CD14-positive monocyte (primary cell): ENCODE data around the gene TSPYL1. TPM values are rescaled to one million over a fixed set of nuclear protein-coding genes. Genes with fewer than 3 reads are reported as not detected.
"Not testable (repeated sequence)": the region's sequence is repeated elsewhere in the genome, so short reads cannot be mapped to it uniquely, and the experiment has no call there.

Source experiments
- DNase-seq, 3 donors: peaks; one replicate each; pipeline ENCODE4 v3.0.0-alpha.2; 2011 to 2022
- H2AFZ ChIP-seq: 2 replicates; pipeline ENCODE4 v1.6.0; 2012; ENCODE audit warnings: mild to moderate bottlenecking, low read depth, low read length, inconsistent platforms; ENCODE audit not compliant: insufficient read depth, poor library complexity, severe bottlenecking
- H3K27ac ChIP-seq, 2 donors: 1 replicate in 1 of 2; 2 replicates in 1 of 2; pipeline ENCODE4 v1.5.1; 2012 to 2013; ENCODE audit warnings: low read length in 2 of 2, control low read depth in 1 of 2, inconsistent platforms in 1 of 2, low read depth in 1 of 2, mild to moderate bottlenecking in 1 of 2
- H3K27me3 ChIP-seq, 2 donors: one replicate each; pipeline versions ENCODE4 v1.6.0 to v1.6.1; 2011 to 2013; ENCODE audit warnings: low read length in 2 of 2; ENCODE audit not compliant: control insufficient read depth in 2 of 2, insufficient read depth in 2 of 2
- H3K36me3 ChIP-seq, 2 donors: replicated peaks in 1 of 2; 1 replicate in 1 of 2; 2 replicates in 1 of 2; pipeline versions ENCODE4 v1.5.1 to v1.6.1; 2012 to 2013; ENCODE audit warnings: low read length in 2 of 2, control low read depth in 1 of 2, inconsistent platforms in 1 of 2, mild to moderate bottlenecking in 1 of 2; ENCODE audit not compliant: insufficient read depth in 2 of 2, control insufficient read depth in 1 of 2
- H3K4me1 ChIP-seq, 2 donors: 1 replicate in 1 of 2; 2 replicates in 1 of 2; pipeline versions ENCODE4 v1.5.1 to v1.6.1; 2012 to 2013; ENCODE audit warnings: low read length in 2 of 2, control low read depth in 1 of 2, inconsistent platforms in 1 of 2, mild to moderate bottlenecking in 1 of 2, moderate library complexity in 1 of 2; ENCODE audit not compliant: insufficient read depth in 2 of 2, control insufficient read depth in 1 of 2
- H3K4me2 ChIP-seq: replicated peaks from 2 replicates; pipeline ENCODE3; 2012; ENCODE audit warnings: low read length, moderate library complexity, mild to moderate bottlenecking; ENCODE audit not compliant: poor library complexity, severe bottlenecking; ENCODE audit errors: extremely low read depth
- H3K4me3 ChIP-seq, 3 experiments: fragments of 200-600 bp in 1 of 3; sonication (generic) in 1 of 3; replicated peaks in 1 of 3; 1 replicate in 2 of 3; 2 replicates in 1 of 3; pipeline ENCODE4 v1.5.1; 2011 to 2013; ENCODE audit warnings: low read length in 3 of 3, mild to moderate bottlenecking in 3 of 3, control low read depth in 2 of 3, low read depth in 2 of 3, inconsistent platforms in 1 of 3, moderate library complexity in 1 of 3
- H3K79me2 ChIP-seq: 2 replicates; pipeline ENCODE4 v1.6.0; 2012; ENCODE audit warnings: mild to moderate bottlenecking, control low read depth, inconsistent platforms, low read length, moderate library complexity; ENCODE audit not compliant: insufficient read depth
- H3K9ac ChIP-seq: 2 replicates; pipeline ENCODE4 v1.6.0; 2017; ENCODE audit warnings: low read length, mild to moderate bottlenecking; ENCODE audit not compliant: insufficient read depth, poor library complexity, severe bottlenecking
- H3K9me3 ChIP-seq, 2 donors: replicated peaks in 1 of 2; 1 replicate in 1 of 2; 2 replicates in 1 of 2; pipeline versions ENCODE4 v1.5.1 to v1.6.1; 2012 to 2013; ENCODE audit warnings: low read length in 2 of 2, control low read depth in 1 of 2; ENCODE audit not compliant: control insufficient read depth in 1 of 2, insufficient read depth in 1 of 2
- H4K20me1 ChIP-seq: 2 replicates; pipeline ENCODE4 v1.6.0; 2012; ENCODE audit warnings: mild to moderate bottlenecking, low read length, control low read depth, moderate library complexity; ENCODE audit not compliant: insufficient read depth
- H3K27ac Mint-ChIP-seq, 7 donors: one replicate each; pipeline ENCODE4 v1.8.0; 2020; ENCODE audit warnings: mild to moderate bottlenecking in 7 of 7, mixed read lengths in 7 of 7, moderate library complexity in 6 of 7, inconsistent platforms in 2 of 7
- H3K27me3 Mint-ChIP-seq, 3 donors: one replicate each; pipeline ENCODE4 v1.8.0; 2021 to 2022; ENCODE audit warnings: low read depth in 3 of 3, mild to moderate bottlenecking in 3 of 3, mixed read lengths in 3 of 3, moderate library complexity in 3 of 3, inconsistent platforms in 1 of 3
- H3K36me3 Mint-ChIP-seq, 2 donors: one replicate each; pipeline ENCODE4 v1.8.0; 2020; ENCODE audit warnings: mixed read lengths in 2 of 2, inconsistent platforms in 1 of 2, mild to moderate bottlenecking in 1 of 2
- H3K4me1 Mint-ChIP-seq: one replicate; pipeline ENCODE4 v1.8.0; 2020; ENCODE audit warnings: mild to moderate bottlenecking, mixed read lengths
- H3K4me3 Mint-ChIP-seq, 2 donors: one replicate each; pipeline ENCODE4 v1.8.0; 2020; ENCODE audit warnings: mild to moderate bottlenecking in 2 of 2, mixed read lengths in 2 of 2, moderate library complexity in 1 of 2
- H3K9me3 Mint-ChIP-seq, 7 donors: one replicate each; pipeline ENCODE4 v1.8.0; 2020 to 2022; ENCODE audit warnings: mixed read lengths in 7 of 7, mild to moderate bottlenecking in 6 of 7, moderate library complexity in 6 of 7, inconsistent platforms in 2 of 7
- WGBS: methylation state at CpG from one replicate; pipeline ENCODE4 v1.1.5; 2013; ENCODE audit warnings: missing lambda C conversion rate; ENCODE audit not compliant: insufficient coverage; 5-methylcytosine and 5-hydroxymethylcytosine counted together
- intact Hi-C, 2 donors: fragments of 100-400 bp; cut with micrococcal nuclease; formaldehyde crosslinking; loops; one replicate each; pipeline versions ENCODE4 v1.15.0 to v1.15.1; 2023
- polyA plus RNA-seq, 3 donors: library from polyadenylated mRNA; depleted of rRNA in 1 of 3; unstranded in 2 of 3; stranded (reverse) in 1 of 3; fragments of 300-500 nt in 2 of 3; fragments of >200 nt in 1 of 3; fragmentation: Illumina TruSeq in 2 of 3; gene quantifications; 1 replicate in 2 of 3; 2 replicates in 1 of 3; pipeline ENCODE4 v1.2.3, GENCODE V29; 2012 to 2021
- TF ChIP-seq, protein P1 (sequence below): fragments of 200-600 bp; IDR thresholded peaks from one replicate; pipeline ENCODE4 v1.8.0; 2022; ENCODE audit warnings: antibody characterized with exemption, mild to moderate bottlenecking

The TSPYL1 gene
- polyA plus RNA-seq, 3 donors, result 19.6 to 21.0 (median 20.0) TPM

GRCh38 chr6:116326996-116327395, 47.3 kb upstream of the TSPYL1 start:
- Mint-ChIP-seq H3K36me3 (no peaks in the 10 kb centered on the region), H3K4me3 (no peak overlapping the region), H3K27ac (no peak overlapping the region), H3K27me3 (peaks cover 0 to 2% (median 0%) of the 10 kb centered on the region in 3 donors), H3K9me3 (no peaks in the 10 kb centered on the region), H3K4me1 (peaks cover 2% of the 10 kb centered on the region)
- no peak for DNase-seq
- WGBS, result no CpG with 5 or more reads among the region's 4 CpGs
- no peaks in the 10 kb centered on the region for H3K36me3 ChIP-seq
- H4K20me1 ChIP-seq, result no peaks in the 10 kb centered on the region
- H3K9ac ChIP-seq, result no peak overlapping the region
- TF ChIP-seq, protein P1, sequence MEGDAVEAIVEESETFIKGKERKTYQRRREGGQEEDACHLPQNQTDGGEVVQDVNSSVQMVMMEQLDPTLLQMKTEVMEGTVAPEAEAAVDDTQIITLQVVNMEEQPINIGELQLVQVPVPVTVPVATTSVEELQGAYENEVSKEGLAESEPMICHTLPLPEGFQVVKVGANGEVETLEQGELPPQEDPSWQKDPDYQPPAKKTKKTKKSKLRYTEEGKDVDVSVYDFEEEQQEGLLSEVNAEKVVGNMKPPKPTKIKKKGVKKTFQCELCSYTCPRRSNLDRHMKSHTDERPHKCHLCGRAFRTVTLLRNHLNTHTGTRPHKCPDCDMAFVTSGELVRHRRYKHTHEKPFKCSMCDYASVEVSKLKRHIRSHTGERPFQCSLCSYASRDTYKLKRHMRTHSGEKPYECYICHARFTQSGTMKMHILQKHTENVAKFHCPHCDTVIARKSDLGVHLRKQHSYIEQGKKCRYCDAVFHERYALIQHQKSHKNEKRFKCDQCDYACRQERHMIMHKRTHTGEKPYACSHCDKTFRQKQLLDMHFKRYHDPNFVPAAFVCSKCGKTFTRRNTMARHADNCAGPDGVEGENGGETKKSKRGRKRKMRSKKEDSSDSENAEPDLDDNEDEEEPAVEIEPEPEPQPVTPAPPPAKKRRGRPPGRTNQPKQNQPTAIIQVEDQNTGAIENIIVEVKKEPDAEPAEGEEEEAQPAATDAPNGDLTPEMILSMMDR, result no peak
- no peaks in the 10 kb centered on the region for H3K4me1 ChIP-seq
- no peaks in the 10 kb centered on the region for H3K9me3 ChIP-seq
- intact Hi-C loops, result no loop called here
- no peak overlapping the region for H2AFZ ChIP-seq
- no peak overlapping the region for H3K4me2 ChIP-seq
- H3K4me3 ChIP-seq, result no peak overlapping the region
- no peak overlapping the region for H3K27ac ChIP-seq
- no peaks in the 10 kb centered on the region for H3K27me3 ChIP-seq
- H3K79me2 ChIP-seq, result no peaks in the 10 kb centered on the region

- H3K27ac ChIP-seq, result no peak overlapping the region
- H3K4me1 ChIP-seq, result no peaks in the 10 kb centered on the region
- no peaks in the 10 kb centered on the region for H3K79me2 ChIP-seq
- H3K4me1 Mint-ChIP-seq, result peaks cover 2% of the 10 kb centered on the region
- H3K27me3 ChIP-seq, result no peaks in the 10 kb centered on the region
- no peaks in the 10 kb centered on the region for H3K36me3 ChIP-seq
- no peak overlapping the region for H3K27ac Mint-ChIP-seq
- H3K4me2 ChIP-seq, result no peak overlapping the region
- no peaks in the 10 kb centered on the region for H3K9me3 ChIP-seq
- intact Hi-C loops, result no loop called here
- H3K9me3 Mint-ChIP-seq, result no peaks in the 10 kb centered on the region
- H3K4me3 Mint-ChIP-seq, result no peak overlapping the region
- H2AFZ ChIP-seq, result no peak overlapping the region
- H3K36me3 Mint-ChIP-seq, result no peaks in the 10 kb centered on the region
- TF ChIP-seq, protein P1, result no peak
- no peaks in the 10 kb centered on the region for H3K27me3 Mint-ChIP-seq
- H4K20me1 ChIP-seq, result no peaks in the 10 kb centered on the region
- WGBS, result 100% methylated on average over 3 of the region's 7 CpGs
- no peak overlapping the region for H3K4me3 ChIP-seq
- no peak for DNase-seq
- H3K9ac ChIP-seq, result no peak overlapping the region
Measured at GRCh38 chr6:116326181-116326671, 46.5 kb upstream of the TSPYL1 start.

GRCh38 chr6:116325634-116326132, 46.0 kb upstream of the TSPYL1 start:
- H3K9ac ChIP-seq, H3K27me3 Mint-ChIP-seq, H2AFZ ChIP-seq, H3K9me3 ChIP-seq, H3K9me3 Mint-ChIP-seq, H3K36me3 Mint-ChIP-seq, H3K27me3 ChIP-seq, H3K4me1 ChIP-seq, H3K27ac Mint-ChIP-seq, H3K4me2 ChIP-seq, intact Hi-C loops, H3K4me1 Mint-ChIP-seq, H3K79me2 ChIP-seq, H3K36me3 ChIP-seq, DNase-seq, H4K20me1 ChIP-seq, H3K4me3 Mint-ChIP-seq, H3K4me3 ChIP-seq, H3K27ac ChIP-seq: not testable (repeated sequence)
- WGBS, result no CpG with 5 or more reads among the region's 11 CpGs
